Transverse colon (tissue), 4 donors: Measurements from ENCODE around the gene HS2ST1.

ENCODE experiments used
- CTCF ChIP-seq, 5 experiments: fragments of 200-600 bp in 3 of 5; fragments of 450-650 bp in 2 of 5; sonication (generic) in 3 of 5; IDR thresholded peaks; 1 replicate in 2 of 5; 2 replicates in 3 of 5; pipeline ENCODE4 v1.5.1; 2016 to 2017; ENCODE audit warnings: antibody characterized with exemption in 5 of 5, inconsistent platforms in 3 of 5, mild to moderate bottlenecking in 2 of 5, moderate library complexity in 1 of 5
- EP300 ChIP-seq: sonication (generic); formaldehyde crosslinking; IDR thresholded peaks from one replicate; pipeline ENCODE4 v1.6.1; 2017; ENCODE audit warnings: antibody characterized with exemption, low read depth
- POLR2A ChIP-seq: fragments of 450-650 bp; IDR thresholded peaks from one replicate; pipeline ENCODE4 v1.6.1; 2016; ENCODE audit warnings: antibody characterized with exemption, mild to moderate bottlenecking, moderate library complexity
- POLR2AphosphoS5 ChIP-seq, 3 donors: sonication (generic); formaldehyde crosslinking; IDR thresholded peaks; one replicate each; pipeline ENCODE4 v1.6.1; 2016; ENCODE audit warnings: antibody characterized with exemption in 3 of 3

- TF ChIP-seq POLR2A (no peak), CTCF (IDR thresholded peaks at IDR 0.05) (no peak), POLR2AphosphoS5 (IDR thresholded peaks at IDR 0.05) (no peak), EP300 (no peak)
Measured at GRCh38 chr1:87108228-87108627, 193.8 kb downstream of the HS2ST1 start.
